ENCODE data around the gene SSX2IP.
"Not testable (repeated sequence)": the region's sequence is repeated elsewhere in the genome, so short reads cannot be mapped to it uniquely, and the experiment has no call there.

SSX2IP gene

GRCh38 chr1:84675106-84675505 lies 15.2 kb downstream of the SSX2IP start:
- DNase-seq: no peak

DNA sequence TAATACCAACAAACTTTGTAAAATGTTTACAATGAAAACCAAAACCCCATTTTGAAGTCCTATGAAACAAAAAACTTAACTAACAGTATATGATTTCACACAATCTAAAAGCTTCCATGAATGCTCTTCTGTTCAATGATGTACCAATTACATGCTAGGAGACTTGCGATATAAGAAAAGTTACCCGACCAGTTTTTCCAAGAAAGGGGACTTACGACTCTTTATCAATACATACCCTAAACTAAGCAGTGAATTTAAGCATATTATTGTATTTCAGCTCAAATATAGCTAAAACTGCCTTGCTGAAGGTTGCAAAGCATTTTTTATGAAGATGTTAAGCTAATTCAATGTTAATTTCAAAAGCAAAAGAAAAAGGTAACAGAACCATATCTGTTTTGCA lies 15.6 kb downstream of the SSX2IP start:
- DNase-seq: no peak

DNA sequence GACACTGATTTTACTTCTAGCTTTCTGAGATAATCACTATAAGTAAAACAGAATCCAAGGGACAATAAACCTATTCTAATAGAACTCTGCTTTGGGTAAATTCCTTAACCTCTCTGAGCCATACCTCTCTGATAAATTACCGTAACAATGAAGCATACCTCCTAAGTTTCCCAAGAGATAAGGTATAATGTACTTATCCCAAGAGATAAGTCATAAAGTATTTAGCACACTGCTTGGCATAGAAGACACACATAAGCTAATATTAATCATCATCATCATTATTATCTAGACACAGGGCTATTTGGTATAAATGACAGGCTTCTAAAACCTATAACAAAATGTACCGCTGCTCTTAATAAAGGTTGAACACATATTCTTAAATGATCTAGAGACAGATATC lies 16.2 kb downstream of the SSX2IP start:
- DNase-seq: no peak

- no peak for DNase-seq
These were observed 18.0 kb downstream of the SSX2IP start for GRCh38 chr1:84672080-84672854.

GRCh38 chr1:84669831-84670230 lies 20.4 kb downstream of the SSX2IP start:
- DNase-seq: no peak

GRCh38 chr1:84668185-84668584 lies 22.1 kb downstream of the SSX2IP start:
- no peak for DNase-seq

DNA sequence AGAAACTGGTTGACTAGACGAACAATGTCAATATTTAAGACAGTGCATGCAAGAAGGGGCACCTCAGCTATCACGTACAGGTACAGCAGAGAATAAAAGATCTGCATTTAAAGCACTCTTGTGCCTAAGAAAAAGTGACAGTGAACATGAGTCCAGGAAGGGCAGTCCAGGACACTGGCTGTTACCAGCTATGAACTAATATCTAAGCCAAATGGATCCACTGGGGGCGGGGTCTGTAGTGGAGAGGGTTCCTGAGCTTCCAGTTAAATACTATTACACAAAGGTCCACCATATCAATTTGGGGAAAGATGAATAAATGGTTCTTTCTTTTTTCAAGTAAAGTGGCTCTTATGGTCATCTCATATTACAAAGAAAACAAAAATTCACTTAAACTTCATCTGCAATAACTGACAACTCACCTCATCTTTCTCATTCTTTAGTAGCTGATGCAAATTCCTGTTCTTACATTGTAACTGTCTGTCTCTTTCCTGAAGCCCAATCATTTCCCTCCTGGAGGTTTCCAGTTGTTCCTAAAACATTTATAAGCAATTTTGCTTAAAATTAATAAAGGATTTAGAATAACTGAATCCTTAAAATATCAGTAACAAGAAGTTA lies 24.5 kb downstream of the SSX2IP start:
- DNase-seq: no peak

DNA sequence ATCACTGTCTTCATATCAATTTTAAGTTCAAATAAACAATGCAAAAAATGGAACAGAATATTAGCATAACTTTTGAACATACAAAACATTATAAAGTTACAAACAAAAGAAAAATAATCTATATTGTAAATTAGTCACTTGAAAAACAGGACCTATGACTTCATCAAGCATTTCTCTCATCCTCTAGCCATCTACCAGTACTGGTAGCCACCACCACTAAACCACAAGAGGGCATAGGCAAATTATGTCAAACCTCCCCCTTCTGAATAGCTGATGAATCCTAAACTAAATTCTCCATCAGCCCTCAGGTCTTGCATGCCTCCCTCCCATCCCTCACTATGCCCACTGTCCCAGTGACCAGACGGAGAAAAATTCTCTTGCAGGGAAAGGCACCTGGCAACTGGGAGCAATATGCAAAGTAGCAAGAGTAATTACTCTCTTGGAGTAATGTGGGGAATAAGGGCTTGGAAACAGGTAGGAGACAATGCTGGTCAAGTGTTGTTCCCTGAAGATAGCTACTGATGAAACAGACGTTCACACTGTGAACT lies 37.1 kb downstream of the SSX2IP start:
- DNase-seq: no peak

GRCh38 chr1:84644472-84644871 lies 45.8 kb downstream of the SSX2IP start:
- no peak for DNase-seq

DNA sequence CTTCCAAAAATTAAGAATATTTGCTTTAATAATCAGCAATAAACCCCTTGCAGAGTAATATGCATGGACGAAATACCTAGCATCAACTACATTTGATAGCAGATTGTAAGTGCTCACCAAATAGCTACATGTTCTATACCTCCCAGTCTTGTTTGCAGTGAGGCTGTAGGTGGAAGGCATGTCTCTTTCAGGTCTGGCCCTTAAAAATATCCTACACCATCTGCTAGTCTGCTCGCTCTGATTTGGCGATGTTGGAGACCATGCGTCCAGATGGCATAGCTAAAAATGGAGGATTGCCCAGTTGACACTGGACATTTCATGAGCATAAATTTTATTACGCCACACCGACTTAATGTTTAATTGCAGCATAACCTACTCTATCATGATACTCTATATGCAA lies 47.1 kb downstream of the SSX2IP start:
- no peak for DNase-seq

DNA sequence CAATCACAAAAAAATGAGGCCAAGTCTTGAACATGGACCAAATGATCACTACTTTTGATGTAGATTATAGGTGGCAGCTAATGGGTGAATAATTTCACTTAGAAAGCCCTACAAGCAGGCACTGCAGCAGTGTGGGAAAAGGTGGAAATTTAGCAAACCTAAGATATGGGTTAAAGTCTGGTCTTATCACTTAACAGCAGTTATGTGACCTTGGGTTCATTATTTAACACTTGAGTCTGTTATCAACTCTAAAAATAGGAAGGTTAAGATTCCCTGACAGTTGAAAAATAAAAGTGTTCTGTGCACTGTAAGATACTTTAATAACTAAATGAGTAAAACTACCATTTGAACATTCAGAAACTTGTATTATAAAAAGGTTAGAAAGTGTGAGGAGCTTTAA lies 47.5 kb downstream of the SSX2IP start:
- no peak for DNase-seq

DNA sequence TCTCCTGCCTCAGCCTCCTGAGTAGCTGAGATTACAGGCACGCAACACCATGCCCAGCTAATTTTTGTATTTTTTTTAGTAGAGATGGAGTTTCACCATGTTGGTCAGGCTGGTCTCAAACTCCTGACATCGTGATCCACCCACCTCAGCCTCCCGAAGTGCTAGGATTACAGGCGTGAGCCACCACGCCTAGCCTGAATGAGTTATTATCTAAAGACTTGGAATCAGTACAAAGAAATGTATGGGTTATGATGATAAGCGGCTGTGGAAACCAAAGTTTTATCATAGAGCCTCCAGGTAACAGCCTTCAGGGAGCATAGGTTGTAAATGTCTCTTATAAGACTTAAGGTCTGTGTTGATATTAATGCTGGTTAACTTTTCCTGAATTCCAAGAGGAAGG lies 50.5 kb downstream of the SSX2IP start:
- DNase-seq: not testable (repeated sequence)

DNA sequence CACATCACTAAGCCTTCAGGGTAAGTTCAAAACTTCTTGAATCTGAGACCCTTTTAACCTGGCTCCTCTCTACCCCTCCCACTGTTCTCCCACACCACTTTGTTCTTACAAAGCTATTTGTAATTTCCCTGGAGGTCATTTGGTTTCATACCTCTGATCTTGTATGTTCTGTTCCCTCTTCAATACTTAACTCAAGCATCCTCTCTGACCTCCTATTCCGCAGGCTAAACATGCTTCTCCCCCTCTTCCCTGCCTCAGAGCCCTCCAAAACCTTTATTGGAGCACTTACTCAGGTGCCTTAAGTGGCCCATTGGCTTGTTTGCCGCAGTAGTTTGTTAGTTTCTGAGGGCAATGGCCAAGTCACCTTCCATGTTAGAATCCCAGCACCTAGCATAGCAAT lies 54.8 kb downstream of the SSX2IP start:
- DNase-seq: no peak

DNA sequence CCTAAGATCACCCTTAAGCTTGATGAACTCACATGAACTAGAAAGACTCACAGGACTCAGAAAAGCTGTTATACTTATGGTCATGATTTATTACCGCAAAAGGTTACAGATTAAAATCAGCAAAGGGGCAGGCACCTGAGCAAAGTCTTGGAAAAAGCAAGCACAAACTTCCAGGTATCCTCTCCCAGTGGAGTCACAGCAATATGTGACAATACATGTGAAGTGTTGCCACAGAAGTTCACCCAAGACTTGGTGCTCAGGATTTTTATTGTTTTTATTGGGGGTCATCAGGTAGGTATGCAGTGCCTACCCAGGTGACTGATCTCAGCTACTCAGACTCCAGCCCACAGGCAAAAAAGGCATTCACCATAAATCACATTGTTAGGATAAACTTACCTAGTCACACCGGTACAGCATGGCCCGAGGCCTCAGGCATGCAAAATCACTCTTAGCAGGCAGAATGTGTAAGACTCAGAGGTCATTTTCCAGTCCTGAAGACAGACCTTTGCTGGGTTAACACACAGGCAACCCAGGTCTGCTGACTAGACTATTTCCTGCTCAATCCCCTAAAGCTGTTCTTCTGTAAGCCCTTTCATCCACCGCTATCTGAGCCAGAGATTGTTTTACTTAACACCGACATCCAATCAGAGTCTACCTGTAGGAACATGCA lies 55.6 kb downstream of the SSX2IP start:
- no peak for DNase-seq

- no peak for DNase-seq
These were observed 57.4 kb downstream of the SSX2IP start for GRCh38 chr1:84632673-84633434.

DNA sequence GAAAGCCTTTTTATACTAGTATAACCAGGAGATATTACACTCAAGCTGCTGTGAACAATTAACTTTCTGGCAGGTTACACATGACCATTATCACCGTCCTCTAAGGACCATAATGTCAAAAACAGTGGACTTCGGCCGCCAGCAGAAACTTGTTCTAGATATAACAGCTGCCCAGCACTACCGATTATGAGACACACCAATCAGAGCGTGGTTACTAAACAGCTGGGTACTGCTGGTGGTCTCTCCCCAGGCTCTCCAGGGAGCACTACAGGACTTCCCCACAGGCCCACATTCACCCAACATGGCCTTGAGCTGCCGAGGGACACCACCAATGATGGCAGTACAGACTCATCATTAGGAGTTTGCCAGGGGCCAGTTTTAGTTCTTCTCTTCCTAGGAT lies 58.1 kb downstream of the SSX2IP start:
- no peak for DNase-seq

GRCh38 chr1:84624876-84625275 lies 65.4 kb downstream of the SSX2IP start:
- DNase-seq: no peak

GRCh38 chr1:84621553-84621952 lies 68.7 kb downstream of the SSX2IP start:
- no peak for DNase-seq

DNA sequence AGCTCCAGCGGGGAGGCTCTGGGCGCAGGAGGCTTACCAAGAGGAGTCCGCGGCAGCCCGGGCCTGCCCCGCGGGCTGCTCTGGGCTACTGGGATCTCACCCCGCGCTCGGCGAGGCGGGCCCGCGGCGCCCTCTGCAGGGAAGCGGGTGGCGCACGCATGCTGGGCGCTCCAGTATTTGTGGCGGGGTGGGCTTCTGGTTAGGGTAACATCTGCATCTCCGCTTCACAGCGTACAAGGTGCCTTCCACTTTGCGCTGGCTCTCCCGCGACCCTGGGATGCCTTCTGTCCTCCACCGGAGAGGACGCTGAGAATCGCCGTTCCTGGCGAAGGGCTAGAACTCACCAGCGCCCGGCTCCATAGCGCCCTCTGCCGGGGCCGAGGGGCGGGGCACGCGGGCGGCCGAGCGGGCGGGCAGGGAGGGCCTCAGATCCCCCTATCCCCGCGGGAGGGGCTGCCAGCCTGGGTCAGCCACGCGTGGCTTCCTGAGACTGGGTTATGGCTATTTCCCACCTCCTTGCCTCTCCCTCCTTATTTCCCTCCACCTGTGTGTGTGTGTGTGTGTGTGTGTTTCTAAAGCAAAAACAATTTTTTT lies 69.4 kb downstream of the SSX2IP start:
- peak; percentile 88 for DNase-seq

- DNase-seq: peak; percentile 82
These were observed 70.7 kb downstream of the SSX2IP start for GRCh38 chr1:84619383-84620102.

- no peak for DNase-seq
These were observed 72.9 kb downstream of the SSX2IP start for GRCh38 chr1:84617349-84617748.

GRCh38 chr1:84615790-84616189 lies 74.5 kb downstream of the SSX2IP start:
- DNase-seq: no peak
